Head of caudate nucleus (tissue), 42 donors: ENCODE data around the gene ZNF579.

Experiments used
- DNase-seq, 42 donors: peaks; one replicate each; pipeline versions ENCODE4 v3.0.0 to v3.0.0-alpha.2; 2020 to 2021; ENCODE audit warnings: mixed read lengths in 7 of 42
- intact Hi-C: fragments of 100-400 bp; cut with DNase I; formaldehyde crosslinking; loops from one replicate; pipeline ENCODE4 v1.15.0; 2022

ZNF579 gene

GRCh38 chr19:55580628-55581144, at the start of gene ZNF579:
Gene ZNF579, minus strand, starts transcription at chr19:55580848. Its CDS starts 1,209 bp downstream, at chr19:55579639.
- peak; percentile 81 to 96 (median 92) for DNase-seq
- intact Hi-C loops, result no loop called here

GRCh38 chr19:55626350-55626749, 45.7 kb upstream of the ZNF579 start:
- DNase-seq, result no peak
- intact Hi-C loops, result no loop called here

GRCh38 chr19:55625004-55625326, 44.3 kb upstream of the ZNF579 start:
- intact Hi-C loops, result no loop called here
- no peak for DNase-seq

GRCh38 chr19:55624109-55625003, 43.7 kb upstream of the ZNF579 start, which contains the start of gene ZNF784:
Gene ZNF784, minus strand, starts transcription at chr19:55624566. Its CDS starts 5 bp downstream, at chr19:55624561.
- intact Hi-C loops, result no loop called here
- DNase-seq, result peak; percentile 77 to 96 (median 92)

- intact Hi-C loops, result no loop called here
- no peak for DNase-seq
Observed at GRCh38 chr19:55623561-55623960, 42.9 kb upstream of the ZNF579 start.

GRCh38 chr19:55623130-55623529, 42.5 kb upstream of the ZNF579 start:
- DNase-seq, result no peak
- intact Hi-C loops, result no loop called here

- intact Hi-C loops, result no loop called here
- DNase-seq, result no peak
Observed at GRCh38 chr19:55622242-55622969, 41.8 kb upstream of the ZNF579 start.

- intact Hi-C loops, result no loop called here
- no peak for DNase-seq
Observed at GRCh38 chr19:55621673-55622231, 41.1 kb upstream of the ZNF579 start.

GRCh38 chr19:55621205-55621672, 40.6 kb upstream of the ZNF579 start:
- intact Hi-C loops, result no loop called here
- no peak for DNase-seq

- intact Hi-C loops, result no loop called here
Observed at GRCh38 chr19:55620410-55621204, 40.0 kb upstream of the ZNF579 start.

GRCh38 chr19:55619286-55619685, 38.6 kb upstream of the ZNF579 start:
- DNase-seq, result no peak
- intact Hi-C loops, result no loop called here

More at GRCh38 chr19:55620410-55621204, 40.0 kb upstream of the ZNF579 start:
- DNase-seq, result peak in 1 of 42 donors; percentile 44

GRCh38 chr19:55618426-55618825, 37.8 kb upstream of the ZNF579 start:
- no peak for DNase-seq
- intact Hi-C loops, result no loop called here

GRCh38 chr19:55617426-55617825, 36.8 kb upstream of the ZNF579 start:
- no peak for DNase-seq
- intact Hi-C loops, result no loop called here

GRCh38 chr19:55616395-55616875, 35.8 kb upstream of the ZNF579 start:
- intact Hi-C loops, result no loop called here
- DNase-seq, result no peak

GRCh38 chr19:55615543-55616394, 35.1 kb upstream of the ZNF579 start:
- DNase-seq, result no peak
- intact Hi-C loops, result no loop called here

GRCh38 chr19:55614711-55615542, 34.3 kb upstream of the ZNF579 start:
- intact Hi-C loops, result no loop called here
- no peak for DNase-seq
